Panc1 (cell line): ENCODE data around the gene MDFIC2.

ENCODE experiments used
- POLR2AphosphoS5 ChIP-seq: IDR thresholded peaks from 2 replicates; pipeline ENCODE4 v1.6.1; 2012; ENCODE audit warnings: mild to moderate bottlenecking, low read depth, low read length, moderate library complexity
- SIN3A ChIP-seq: IDR thresholded peaks from 2 replicates; pipeline ENCODE4 v1.6.1; 2012; ENCODE audit warnings: low read depth, mild to moderate bottlenecking, low read length, moderate library complexity, borderline replicate concordance; ENCODE audit not compliant: insufficient read depth
- TCF7L2 ChIP-seq: IDR thresholded peaks from 2 replicates; pipeline ENCODE4 v1.6.1; 2011; ENCODE audit warnings: mild to moderate bottlenecking, low read depth, low read length, inconsistent platforms
- TF ChIP-seq, protein P1 (sequence below): fragments of 450-650 bp; IDR thresholded peaks from 2 replicates; pipeline ENCODE4 v1.5.1; 2017; ENCODE audit warnings: mild to moderate bottlenecking
- TF ChIP-seq, protein P2 (sequence below), 2 experiments: IDR thresholded peaks; 2 replicates each; pipeline ENCODE4 v1.6.1; 2011 to 2012; ENCODE audit warnings: low read depth in 2 of 2, control low read depth in 1 of 2, low read length in 1 of 2, mild to moderate bottlenecking in 1 of 2, moderate library complexity in 1 of 2; ENCODE audit not compliant: insufficient read depth in 1 of 2

DNA sequence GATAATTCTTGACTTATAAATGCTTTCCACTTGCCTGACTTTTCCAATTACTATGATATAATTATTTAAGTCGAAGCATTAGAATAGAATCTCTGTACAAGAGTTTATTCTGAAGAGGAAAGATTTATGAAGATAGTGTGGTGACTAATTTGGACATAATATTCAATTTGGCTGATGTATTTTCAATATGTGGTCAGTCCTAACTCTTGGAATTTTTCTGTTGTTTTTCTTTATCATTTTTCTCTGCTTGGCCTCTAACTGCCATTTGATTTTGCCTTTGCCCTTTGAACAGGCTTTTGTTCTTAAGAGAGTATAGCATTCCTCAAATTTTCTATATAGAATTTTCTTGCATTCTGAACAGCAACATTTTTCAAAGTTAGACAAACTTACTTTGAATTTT, 2.6 kb upstream of the MDFIC2 start:
- TF ChIP-seq, protein P1, sequence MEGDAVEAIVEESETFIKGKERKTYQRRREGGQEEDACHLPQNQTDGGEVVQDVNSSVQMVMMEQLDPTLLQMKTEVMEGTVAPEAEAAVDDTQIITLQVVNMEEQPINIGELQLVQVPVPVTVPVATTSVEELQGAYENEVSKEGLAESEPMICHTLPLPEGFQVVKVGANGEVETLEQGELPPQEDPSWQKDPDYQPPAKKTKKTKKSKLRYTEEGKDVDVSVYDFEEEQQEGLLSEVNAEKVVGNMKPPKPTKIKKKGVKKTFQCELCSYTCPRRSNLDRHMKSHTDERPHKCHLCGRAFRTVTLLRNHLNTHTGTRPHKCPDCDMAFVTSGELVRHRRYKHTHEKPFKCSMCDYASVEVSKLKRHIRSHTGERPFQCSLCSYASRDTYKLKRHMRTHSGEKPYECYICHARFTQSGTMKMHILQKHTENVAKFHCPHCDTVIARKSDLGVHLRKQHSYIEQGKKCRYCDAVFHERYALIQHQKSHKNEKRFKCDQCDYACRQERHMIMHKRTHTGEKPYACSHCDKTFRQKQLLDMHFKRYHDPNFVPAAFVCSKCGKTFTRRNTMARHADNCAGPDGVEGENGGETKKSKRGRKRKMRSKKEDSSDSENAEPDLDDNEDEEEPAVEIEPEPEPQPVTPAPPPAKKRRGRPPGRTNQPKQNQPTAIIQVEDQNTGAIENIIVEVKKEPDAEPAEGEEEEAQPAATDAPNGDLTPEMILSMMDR: no peak
- TF ChIP-seq POLR2AphosphoS5 (no peak), SIN3A (no peak), TCF7L2 (no peak)
- TF ChIP-seq, protein P2, sequence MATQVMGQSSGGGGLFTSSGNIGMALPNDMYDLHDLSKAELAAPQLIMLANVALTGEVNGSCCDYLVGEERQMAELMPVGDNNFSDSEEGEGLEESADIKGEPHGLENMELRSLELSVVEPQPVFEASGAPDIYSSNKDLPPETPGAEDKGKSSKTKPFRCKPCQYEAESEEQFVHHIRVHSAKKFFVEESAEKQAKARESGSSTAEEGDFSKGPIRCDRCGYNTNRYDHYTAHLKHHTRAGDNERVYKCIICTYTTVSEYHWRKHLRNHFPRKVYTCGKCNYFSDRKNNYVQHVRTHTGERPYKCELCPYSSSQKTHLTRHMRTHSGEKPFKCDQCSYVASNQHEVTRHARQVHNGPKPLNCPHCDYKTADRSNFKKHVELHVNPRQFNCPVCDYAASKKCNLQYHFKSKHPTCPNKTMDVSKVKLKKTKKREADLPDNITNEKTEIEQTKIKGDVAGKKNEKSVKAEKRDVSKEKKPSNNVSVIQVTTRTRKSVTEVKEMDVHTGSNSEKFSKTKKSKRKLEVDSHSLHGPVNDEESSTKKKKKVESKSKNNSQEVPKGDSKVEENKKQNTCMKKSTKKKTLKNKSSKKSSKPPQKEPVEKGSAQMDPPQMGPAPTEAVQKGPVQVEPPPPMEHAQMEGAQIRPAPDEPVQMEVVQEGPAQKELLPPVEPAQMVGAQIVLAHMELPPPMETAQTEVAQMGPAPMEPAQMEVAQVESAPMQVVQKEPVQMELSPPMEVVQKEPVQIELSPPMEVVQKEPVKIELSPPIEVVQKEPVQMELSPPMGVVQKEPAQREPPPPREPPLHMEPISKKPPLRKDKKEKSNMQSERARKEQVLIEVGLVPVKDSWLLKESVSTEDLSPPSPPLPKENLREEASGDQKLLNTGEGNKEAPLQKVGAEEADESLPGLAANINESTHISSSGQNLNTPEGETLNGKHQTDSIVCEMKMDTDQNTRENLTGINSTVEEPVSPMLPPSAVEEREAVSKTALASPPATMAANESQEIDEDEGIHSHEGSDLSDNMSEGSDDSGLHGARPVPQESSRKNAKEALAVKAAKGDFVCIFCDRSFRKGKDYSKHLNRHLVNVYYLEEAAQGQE (IDR thresholded peaks at IDR 0.05; ENCODE audit: insufficient read depth in 1 of 2, low read depth in 2 of 2, low read length in 1 of 2): no peak
